Erythroblast (primary cell): Measurements from ENCODE around the gene ADK.

ENCODE experiments used
- DNase-seq, 2 experiments: peaks; one replicate each; lab custom pipeline; 2025; lab: John Stamatoyannopoulos, UW
- GATA1 ChIP-seq: IDR thresholded peaks from 2 replicates; pipeline ENCODE4 v1.6.1; 2011; ENCODE audit warnings: low read depth, mild to moderate bottlenecking, control low read depth, low read length, moderate library complexity
- POLR2A ChIP-seq: IDR thresholded peaks from 2 replicates; pipeline ENCODE4 v1.6.1; 2011; ENCODE audit warnings: mild to moderate bottlenecking, low read length

The ADK gene

GRCh38 chr10:74156919-74157289 is 5.9 kb downstream of the ADK start:
- DNase-seq, result peak; percentile 46 to 71
- TF ChIP-seq POLR2A, result no peak
- no peak for TF ChIP-seq GATA1

GRCh38 chr10:74160013-74160412 is 9.0 kb downstream of the ADK start:
- no peak for DNase-seq
- TF ChIP-seq POLR2A (no peak), GATA1 (no peak)

GRCh38 chr10:74163319-74164068 is 12.5 kb downstream of the ADK start:
- TF ChIP-seq GATA1, result no peak
- TF ChIP-seq POLR2A, result no peak
- no peak for DNase-seq

- DNase-seq, result no peak
- no peak for TF ChIP-seq POLR2A
- TF ChIP-seq GATA1, result no peak
These were observed 13.9 kb downstream of the ADK start for GRCh38 chr10:74164716-74165529.

- no peak for DNase-seq
- TF ChIP-seq GATA1 (no peak), POLR2A (no peak)
These were observed 14.5 kb downstream of the ADK start for GRCh38 chr10:74165530-74165901.

GRCh38 chr10:74167443-74167842 is 16.4 kb downstream of the ADK start:
- no peak for TF ChIP-seq POLR2A
- no peak for TF ChIP-seq GATA1
- DNase-seq, result no peak

- TF ChIP-seq GATA1 (no peak), POLR2A (no peak)
- DNase-seq, result no peak
These were observed 20.6 kb downstream of the ADK start for GRCh38 chr10:74171625-74172024.

- TF ChIP-seq GATA1, result no peak
- no peak for TF ChIP-seq POLR2A
- no peak for DNase-seq
These were observed 23.5 kb downstream of the ADK start for GRCh38 chr10:74174521-74174920.

GRCh38 chr10:74175510-74176379 is 24.7 kb downstream of the ADK start:
- TF ChIP-seq POLR2A (no peak), GATA1 (no peak)
- DNase-seq, result no peak

- TF ChIP-seq POLR2A (peak; percentile 96), GATA1 (no peak)
These were observed 25.5 kb downstream of the ADK start for GRCh38 chr10:74176380-74177139.

GRCh38 chr10:74177140-74177677 is 26.2 kb downstream of the ADK start:
- peak; percentile 68 to 77 for DNase-seq

More at GRCh38 chr10:74176380-74177139, 25.5 kb downstream of the ADK start:
- peak; percentile 96 to 97 for DNase-seq

GRCh38 chr10:74178042-74178791 is 27.2 kb downstream of the ADK start:
- DNase-seq, result no peak
- no peak for TF ChIP-seq GATA1
- TF ChIP-seq POLR2A, result no peak

More at GRCh38 chr10:74177140-74177677, 26.2 kb downstream of the ADK start:
- no peak for TF ChIP-seq GATA1
- TF ChIP-seq POLR2A, result no peak
